GM18508 (cell line): ENCODE results near the gene ARL8B.
"Not testable (repeated sequence)": the region's sequence is repeated elsewhere in the genome, so short reads cannot be mapped to it uniquely, and the experiment has no call there.

Experiments used
- ATAC-seq: cut with Tn5 transposase; IDR thresholded peaks from one replicate; pipeline ENCODE4 v1.9.1; 2021; ENCODE audit warnings: moderate number of reproducible peaks; ENCODE audit not compliant: insufficient read depth, unreplicated experiment

ARL8B gene

DNA sequence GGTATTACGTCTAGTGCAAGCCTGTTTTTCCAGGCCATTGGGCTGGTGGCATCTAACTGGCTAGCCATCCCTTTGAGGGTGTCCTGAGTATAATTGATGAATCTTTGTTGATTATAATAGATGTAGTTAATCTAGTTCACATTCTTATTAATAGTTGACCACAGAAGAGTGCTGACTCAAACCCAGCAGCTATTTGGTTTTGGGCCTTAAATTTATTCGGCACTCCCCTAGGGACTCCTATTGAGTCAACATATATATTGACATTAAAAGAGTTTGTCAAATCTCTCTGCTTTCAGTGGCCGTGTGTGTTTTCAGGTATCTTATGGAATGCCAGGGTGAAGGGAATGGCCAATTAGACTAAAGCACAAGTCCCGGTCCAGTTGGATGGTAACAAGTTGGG lies 19.7 kb downstream of the ARL8B start:
- ATAC-seq: no peak

DNA sequence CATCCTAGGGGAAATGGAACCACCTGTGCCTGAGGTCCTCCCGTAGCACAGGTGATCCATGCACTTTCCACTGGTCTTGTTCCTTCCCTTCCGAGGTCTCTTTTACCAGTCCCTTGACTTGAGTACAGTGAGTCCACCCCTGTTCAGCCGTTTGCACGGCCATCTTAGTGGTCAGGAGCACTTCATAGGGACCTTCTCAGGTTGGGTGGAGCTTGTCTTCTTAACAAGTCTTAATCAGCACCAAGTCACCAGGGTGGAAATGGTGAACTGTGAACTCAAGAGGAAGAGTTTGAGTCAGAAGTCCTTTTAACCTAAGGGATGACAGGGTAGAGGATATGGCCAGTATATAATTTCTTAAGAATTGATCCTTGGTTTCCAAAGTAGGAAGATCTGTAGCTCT lies 21.4 kb downstream of the ARL8B start:
- ATAC-seq: no peak

DNA sequence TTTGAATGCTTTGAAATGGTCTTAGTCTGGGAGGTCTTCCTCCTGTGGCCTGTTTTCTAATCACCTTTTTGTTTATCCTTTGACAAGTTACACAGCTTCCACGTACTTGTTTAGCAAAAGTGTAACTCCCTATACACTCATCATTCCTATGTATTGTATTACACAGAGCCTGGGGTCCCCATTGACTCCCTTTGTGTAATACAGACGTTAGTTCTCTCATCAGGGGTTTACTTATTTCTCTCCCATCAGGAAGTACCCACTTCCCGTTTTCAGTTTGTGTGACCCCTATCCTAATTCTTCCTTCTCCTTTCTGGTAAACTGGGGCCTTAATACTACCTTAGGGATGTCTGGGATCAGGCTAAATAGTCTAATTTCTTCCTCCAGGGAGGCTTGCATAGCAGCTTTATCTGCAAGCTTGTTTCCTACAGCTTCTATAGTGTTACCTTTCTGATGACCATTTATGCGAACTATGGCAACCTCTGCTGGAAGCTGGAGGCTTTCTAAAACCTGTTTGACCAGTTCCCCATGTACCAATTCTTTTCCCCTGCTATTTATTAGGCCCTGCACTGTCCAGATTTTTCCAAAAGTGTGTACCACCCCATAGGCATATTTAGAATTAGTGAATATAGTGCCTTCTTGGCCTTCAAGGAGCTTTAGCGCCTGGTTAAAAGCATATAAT lies 22.4 kb downstream of the ARL8B start:
- ATAC-seq: no peak

DNA sequence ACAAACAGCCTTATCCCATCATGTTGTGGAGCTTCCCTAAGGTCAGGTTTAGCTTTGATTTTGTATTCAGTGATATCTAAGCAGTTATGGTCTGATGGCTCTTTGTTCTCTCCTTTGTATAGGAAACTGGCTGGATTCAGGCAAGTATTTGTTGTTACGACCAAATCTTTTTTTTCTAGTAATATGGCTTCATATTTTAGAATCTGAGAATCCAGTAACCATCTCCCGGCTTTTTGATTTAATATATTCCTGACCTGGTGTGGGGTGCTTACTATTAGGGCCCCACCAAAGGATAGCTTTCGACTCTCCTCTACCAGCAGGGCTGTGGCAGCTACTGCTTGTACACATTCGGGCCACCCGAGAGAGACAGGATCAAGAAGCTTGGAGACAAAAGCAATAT lies 23.0 kb downstream of the ARL8B start:
- no peak for ATAC-seq

DNA sequence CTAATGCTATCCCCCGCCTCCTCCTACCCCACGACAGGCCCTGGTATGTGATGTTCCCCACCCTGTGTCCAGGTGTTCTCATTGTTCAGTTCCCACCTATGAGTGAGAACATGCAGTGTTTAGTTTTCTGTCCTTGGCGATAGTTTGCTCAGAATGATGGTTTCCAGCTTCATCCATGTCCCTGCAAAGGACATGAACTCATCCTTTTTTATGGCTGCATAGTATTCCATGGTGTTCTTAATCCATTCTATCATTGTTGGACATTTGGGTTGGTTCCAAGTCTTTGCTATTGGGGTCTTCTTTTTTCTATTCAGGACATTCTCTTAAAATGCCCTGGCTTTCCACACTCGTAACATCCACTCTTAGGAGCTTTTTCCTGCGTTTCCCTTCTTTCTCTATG lies 25.1 kb downstream of the ARL8B start:
- not testable (repeated sequence) for ATAC-seq

DNA sequence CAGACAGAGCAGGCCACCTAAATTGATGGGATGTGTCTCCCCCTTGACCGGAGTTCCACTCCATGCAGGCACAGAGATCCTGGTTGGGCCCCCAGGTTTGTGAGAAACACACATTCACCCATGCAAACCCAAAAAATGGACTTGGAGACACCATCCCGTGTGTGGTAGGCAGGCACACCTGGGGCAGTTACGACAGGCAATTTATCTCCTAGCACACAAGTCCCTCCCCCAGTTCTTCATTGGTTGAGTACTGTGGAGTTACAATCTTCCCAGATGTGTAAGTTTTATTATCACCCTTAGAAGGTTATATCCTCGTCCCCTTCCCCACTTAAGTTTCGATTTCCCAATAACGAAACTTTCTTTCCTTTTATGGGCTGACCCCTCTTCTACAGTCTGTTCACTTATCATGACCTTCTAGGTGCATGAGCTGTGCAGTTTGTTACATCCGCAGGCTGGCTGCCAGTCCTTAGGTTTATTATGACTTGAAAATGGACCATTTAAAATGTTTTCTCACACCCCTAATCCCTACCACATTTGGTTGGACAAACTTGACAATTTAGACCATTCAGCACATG lies 27.3 kb downstream of the ARL8B start:
- no peak for ATAC-seq

DNA sequence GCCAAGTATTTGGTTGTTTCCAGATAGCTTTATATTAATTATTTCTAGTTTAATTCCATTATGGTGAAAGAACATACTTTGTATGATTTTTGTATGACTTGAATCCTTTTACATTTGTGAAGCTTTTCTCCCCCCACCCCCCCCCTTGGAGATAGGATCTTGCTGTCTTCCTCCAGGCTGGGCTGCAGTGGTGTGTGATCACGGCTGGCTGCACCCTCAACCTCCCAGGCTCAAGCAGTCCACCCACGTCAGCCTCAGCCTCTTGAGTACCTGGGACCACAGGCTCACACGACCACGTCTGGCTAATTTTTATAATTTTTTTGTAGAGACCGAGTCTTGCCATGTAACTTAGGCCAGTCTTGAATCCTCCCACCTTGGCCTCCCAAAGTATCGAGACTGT lies 29.5 kb downstream of the ARL8B start:
- no peak for ATAC-seq

DNA sequence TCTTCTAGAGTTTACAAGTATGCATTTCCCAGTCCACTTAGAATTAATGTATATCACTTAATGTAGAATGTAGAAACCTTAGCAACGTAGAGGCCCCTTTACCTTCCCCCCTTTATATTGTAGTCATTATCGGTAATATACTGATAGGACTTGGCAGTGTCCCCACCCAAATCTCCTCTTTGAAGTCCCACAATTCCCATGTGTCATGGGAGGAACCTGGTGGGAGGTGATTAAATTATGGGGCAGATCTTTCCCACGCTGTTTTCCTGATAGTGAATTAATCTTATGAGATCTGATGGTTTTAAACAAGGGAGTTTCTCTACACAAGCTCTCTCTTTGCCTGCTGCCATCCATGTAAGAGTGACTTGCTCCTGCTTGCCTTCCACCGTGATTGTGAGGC lies 31.0 kb downstream of the ARL8B start:
- ATAC-seq: no peak

DNA sequence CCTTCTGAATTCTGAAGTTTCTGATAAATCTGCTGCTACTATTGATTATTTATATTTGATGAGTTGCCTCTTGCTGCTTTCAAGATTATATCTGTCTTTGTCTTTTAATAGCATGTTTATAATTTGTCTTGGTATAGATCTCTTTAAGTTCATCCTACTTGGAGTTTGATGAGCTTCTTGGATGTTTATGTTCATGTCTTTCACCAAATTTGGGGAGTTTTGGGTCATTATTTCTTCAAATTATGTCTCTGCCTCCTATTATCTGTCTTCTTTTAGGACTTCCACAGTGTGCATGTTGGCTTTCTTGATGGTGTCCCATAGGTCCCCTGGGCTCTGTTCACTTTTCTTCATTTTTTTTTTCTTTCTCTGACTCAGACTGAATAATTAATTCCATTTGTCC lies 33.1 kb downstream of the ARL8B start:
- ATAC-seq: no peak

DNA sequence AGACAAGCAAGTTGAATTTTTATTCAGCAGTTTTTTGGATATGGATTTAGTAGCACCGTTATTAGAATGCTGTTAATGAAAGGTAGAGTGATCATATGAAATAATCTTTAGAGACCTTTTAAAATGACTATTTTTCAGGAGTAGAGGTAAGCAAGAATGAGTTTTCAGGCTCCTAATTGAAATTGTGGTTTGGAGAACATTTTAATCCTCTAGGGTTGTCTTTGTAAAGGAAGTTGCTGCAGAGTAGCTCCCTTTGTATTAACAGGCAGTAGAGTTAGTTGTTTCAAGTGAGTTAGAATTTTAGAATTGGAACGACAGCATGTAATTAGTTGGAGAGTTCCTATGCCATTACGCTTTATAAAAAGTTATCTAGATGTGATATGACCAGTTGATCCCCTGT lies 38.2 kb downstream of the ARL8B start:
- ATAC-seq: no peak

DNA sequence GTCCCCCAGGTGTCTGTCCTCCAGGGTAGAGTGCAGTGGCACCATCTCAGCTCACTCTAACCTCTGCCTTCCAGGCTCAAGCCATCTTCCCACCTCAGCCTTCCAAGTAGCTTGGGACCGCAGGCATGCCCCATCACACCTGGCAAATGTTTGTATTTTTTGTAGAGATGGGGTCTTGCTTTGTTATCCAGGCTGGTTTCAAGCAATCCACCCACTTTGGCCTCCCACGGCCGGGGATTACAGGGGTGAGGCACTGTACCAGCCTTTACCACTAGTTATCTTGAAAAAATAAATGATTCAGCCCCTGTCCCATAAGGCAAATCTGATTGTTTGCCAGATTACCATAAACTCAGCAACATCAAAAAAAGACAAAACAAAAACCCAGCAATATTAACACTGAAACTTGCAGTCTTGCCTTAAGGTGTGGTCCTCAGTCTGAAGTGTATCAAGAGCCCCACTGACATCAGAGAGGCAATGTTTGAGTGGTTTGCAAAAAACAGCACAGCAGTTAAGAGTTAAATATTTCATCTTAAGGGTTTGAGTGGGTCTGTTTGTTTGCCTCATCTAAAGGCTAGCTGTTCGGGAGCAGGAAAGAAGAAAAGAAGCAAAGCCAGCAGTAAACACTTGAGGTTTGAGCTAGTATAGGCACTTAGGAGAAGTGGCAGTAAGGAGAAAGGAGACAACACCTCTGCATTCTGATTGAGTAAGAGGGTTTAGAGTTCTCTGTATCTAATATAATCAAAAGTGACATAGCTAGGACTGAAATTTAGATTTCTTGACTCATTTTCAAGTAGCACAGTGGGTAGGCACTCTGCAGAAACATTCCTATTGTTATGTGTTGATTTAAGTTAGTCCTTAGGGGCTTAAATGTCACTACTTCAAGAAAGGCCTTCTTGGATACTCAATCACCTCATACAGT lies 39.1 kb downstream of the ARL8B start:
- no peak for ATAC-seq

DNA sequence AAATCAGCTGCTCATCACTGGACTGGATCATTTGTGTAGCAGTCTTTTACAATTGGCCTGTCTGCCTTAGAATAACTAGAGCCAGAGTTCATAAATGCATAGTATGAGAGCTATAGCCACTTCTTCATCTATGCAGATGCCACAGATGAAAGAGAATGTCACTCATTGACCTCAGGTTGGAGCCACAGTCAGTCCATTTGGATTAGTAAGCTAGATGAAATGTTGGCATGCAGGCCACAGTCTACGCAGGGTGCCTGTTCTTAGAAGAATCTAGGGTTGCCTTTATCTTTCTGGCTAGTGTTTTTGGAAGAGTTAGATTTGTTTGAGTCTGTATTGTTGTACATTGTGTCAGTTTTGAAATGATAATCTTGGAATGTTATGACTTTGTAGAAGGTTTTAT lies 40.0 kb downstream of the ARL8B start:
- no peak for ATAC-seq

DNA sequence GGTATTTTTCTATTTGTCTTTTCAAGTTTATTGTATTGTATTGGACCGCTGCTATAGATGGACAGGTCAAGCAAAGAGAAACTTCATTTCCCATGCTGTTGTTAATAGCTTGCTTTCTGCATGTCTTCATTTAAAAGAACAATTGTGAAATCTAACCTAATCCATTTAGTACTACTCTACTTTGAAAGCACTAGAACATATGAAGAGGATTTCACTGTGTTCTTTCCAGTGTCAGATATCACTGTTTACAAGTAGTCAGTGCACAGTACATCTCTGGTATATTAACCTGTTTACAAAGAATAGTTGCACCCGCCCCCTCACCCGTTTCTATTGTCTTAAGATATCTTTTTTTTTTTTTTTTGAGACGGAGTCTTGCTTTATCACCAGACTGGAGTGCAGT lies 43.6 kb downstream of the ARL8B start:
- ATAC-seq: no peak

DNA sequence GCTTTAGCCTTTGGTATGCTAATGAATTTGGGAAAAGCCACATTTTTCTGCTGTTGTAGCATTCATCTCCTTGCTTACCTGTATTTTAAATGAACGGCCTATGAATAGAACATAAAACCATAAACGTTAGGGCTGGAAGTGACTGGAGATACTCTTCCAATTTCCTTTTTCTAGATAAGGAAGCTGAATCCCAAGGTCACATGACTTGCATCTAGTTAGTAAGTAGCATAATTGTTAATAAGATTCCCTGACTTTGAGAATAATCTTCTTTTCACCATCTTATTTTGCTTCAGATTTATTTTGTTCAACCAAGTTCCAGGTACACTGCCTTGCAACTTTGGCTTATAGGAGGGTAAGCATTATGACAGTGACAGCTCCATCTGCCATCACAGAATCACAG lies 44.8 kb downstream of the ARL8B start:
- no peak for ATAC-seq

DNA sequence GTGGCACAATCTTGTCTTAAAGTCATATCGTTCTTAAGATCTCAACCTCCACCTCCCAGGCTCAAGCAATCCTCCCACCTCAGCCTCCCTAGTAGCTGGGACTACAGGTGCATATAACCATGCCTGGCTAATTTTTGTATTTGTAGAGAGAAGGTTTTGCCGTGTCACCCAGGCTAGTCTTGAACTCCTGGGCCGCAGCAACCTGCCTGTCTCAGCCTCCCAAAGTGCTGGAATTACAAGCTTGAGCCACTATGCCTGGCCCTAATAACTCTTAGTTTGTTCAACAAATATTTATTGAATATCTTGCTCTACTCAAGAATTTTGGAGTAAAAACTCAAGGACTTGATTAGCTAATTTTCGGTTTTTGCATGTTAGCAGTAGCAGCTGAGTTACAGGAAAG lies 46.0 kb downstream of the ARL8B start:
- ATAC-seq: no peak

DNA sequence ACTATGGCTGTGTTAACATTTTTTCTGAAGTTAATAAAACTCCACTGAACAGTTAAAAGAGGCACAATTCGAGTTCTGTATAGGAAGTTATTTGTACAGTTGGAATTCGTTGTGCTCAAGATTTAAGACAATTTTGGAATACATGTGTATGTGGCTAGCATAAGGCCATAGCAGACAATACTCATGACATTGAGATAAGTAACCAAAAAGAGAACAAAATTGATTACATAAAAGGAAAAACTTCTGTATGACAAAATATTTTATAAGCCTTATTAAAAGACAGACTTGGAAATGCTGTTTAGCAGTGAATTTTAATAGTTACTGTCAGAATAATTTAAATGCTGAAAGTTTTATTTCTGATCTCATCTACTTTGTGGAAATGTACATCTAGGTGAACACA lies 47.7 kb downstream of the ARL8B start:
- ATAC-seq: no peak

DNA sequence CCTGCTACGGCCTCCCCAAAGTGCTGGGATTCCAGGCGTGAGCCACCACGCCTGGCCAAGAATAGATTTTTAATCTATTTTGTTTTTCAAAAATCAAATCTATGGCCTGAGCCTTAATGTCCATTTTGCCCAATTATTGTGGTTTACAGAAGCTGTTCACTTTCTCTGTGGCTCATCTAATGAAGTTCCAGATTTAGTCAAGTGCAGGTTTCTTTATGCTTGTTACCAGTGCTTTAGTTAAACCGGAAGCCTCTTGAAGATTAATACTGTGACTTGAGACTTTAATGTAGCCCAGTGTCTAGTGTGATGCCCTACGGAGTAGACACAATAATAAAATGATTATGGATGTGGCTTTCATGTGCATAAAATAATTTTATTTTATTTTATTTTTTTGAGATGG lies 48.9 kb downstream of the ARL8B start:
- ATAC-seq: no peak

DNA sequence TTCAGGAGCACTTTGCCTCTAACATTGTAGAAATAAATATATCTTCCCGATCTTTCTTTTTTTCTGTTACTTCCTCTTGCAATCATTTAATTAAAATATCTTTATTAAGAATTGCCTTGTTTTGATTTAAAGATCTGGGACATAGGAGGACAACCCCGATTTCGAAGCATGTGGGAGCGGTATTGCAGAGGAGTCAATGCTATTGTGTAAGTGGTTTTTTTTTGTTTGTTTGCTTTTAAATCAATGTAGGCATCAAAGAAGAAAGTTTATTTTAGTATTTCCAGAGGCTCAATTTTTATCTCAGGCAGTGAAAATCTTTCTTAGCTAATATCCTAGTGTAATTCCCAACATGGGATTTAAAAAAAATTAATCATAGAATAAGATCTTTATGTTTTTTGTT lies 49.9 kb downstream of the ARL8B start:
- ATAC-seq: no peak

DNA sequence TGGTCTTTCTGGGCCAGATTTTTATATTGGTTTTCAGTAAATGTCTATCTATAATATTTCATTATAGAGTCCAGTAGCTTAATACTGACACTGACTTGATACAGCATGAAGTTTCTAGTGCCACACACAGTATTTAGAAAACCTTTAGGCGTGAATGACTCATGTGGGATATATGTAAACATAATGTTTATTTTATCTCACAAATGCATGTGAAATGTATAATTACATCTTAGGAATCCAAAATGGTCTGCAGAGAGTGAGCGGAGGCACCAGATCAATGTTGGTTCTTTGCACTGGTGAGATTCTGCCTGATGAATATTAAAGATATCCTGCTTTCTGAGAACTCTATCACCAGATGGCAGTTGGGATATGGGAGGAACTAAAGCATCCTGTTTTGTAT lies 56.9 kb downstream of the ARL8B start:
- ATAC-seq: not testable (repeated sequence)

DNA sequence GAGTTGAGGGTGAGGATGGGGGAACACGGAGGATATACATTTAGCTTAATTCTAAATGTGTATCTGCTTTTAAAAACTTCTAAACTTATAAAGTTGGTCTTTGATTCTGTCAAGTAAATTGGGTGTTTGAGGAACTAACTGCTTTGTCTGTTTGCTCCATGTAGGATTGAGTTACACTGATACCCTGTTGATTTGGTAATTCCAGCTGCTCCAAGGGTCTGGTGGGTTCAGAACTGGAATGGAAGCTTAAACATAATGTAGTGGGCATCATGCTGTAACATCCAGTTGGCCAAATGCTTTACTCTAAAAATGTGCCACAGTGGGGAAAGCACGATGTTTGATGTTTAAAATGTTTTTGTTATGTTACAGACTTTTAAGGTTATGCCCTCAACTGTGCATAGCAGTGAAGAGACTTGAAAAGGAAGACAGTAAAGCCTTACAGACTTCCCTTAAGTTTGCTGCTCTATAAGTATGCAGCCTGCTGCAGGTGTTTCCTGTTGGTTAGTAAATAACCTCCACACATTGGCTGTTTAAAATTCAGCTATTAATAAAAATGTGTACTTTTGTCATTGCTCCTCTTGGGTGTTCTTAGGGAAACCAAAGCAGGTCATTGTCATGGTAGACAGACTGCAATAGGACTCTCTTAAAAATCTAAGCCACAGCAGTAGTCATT lies 59.5 kb downstream of the ARL8B start:
- peak; percentile 59 for ATAC-seq

DNA sequence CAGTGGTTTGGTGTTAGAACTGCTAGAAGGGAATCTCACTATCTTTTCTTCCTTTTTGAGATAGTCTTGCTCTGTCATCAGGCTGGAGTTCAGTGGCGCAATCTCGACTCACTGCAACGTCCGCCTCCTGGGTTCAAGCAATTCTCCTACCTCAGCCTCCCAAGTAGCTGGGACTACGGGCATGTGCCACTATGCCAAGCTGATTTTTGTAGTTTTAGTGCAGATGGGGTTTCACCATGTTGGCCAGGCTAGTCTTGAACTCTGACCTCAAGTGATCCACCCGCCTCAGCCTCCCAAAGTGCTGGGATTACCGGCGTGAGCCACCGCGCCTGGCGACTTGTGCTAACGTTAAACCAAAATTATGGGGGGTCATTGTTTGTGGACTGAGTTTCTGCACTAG lies 61.6 kb downstream of the ARL8B start:
- ATAC-seq: not testable (repeated sequence)
